Neuronal stem cell (in vitro differentiated cells): ENCODE data around the gene OSGIN1.

Experiments used
- DNase-seq: peaks from one replicate; pipeline ENCODE4 v3.0.0-alpha.2; 2013; ENCODE audit warnings: low spot score
- H2AFZ ChIP-seq: one replicate; pipeline ENCODE4 v1.6.1; 2013; ENCODE audit warnings: mild to moderate bottlenecking, low read length, inconsistent platforms
- H2AK5ac ChIP-seq: 2 replicates; pipeline ENCODE4 v1.6.1; 2013; ENCODE audit warnings: low read depth, mild to moderate bottlenecking, inconsistent platforms, low read length, moderate library complexity, mixed read lengths
- H2BK120ac ChIP-seq: 2 replicates; pipeline ENCODE4 v1.6.1; 2013; ENCODE audit warnings: low read depth, mild to moderate bottlenecking, inconsistent platforms, low read length, moderate library complexity, mixed read lengths
- H2BK12ac ChIP-seq: one replicate; pipeline ENCODE4 v1.6.1; 2013; ENCODE audit warnings: low read length, inconsistent platforms
- H2BK15ac ChIP-seq: 2 replicates; pipeline ENCODE4 v1.6.1; 2013; ENCODE audit warnings: mild to moderate bottlenecking, low read length, inconsistent platforms, mixed read lengths
- H2BK5ac ChIP-seq: one replicate; pipeline ENCODE4 v1.6.1; 2013; ENCODE audit warnings: inconsistent platforms, mild to moderate bottlenecking, low read length, moderate library complexity
- H3K14ac ChIP-seq: one replicate; pipeline ENCODE4 v1.6.1; 2013; ENCODE audit warnings: low read length, inconsistent platforms
- H3K18ac ChIP-seq: 2 replicates; pipeline ENCODE4 v1.6.1; 2013; ENCODE audit warnings: low read length, inconsistent platforms
- H3K23ac ChIP-seq: 2 replicates; pipeline ENCODE4 v1.6.1; 2013; ENCODE audit warnings: low read depth, mild to moderate bottlenecking, mixed read lengths, low read length, inconsistent platforms; ENCODE audit not compliant: poor library complexity
- H3K27ac ChIP-seq: replicated peaks from 3 replicates; pipeline ENCODE4 v1.5.1; 2013; ENCODE audit warnings: low read length, inconsistent platforms
- H3K27me3 ChIP-seq, 3 experiments: 2 replicates each; pipeline ENCODE4 v1.6.1; 2013; ENCODE audit warnings: low read length in 3 of 3, mild to moderate bottlenecking in 2 of 3, inconsistent platforms in 1 of 3, low read depth in 1 of 3, mixed read lengths in 1 of 3, moderate library complexity in 1 of 3; ENCODE audit not compliant: control insufficient read depth in 3 of 3, insufficient read depth in 3 of 3
- H3K36me3 ChIP-seq, 2 donors: replicated peaks in 1 of 2; 2 replicates each; pipeline ENCODE4 v1.6.1; 2013; ENCODE audit warnings: low read length in 2 of 2; ENCODE audit not compliant: control insufficient read depth in 2 of 2, insufficient read depth in 2 of 2
- H3K4ac ChIP-seq: 2 replicates; pipeline ENCODE4 v1.6.1; 2013; ENCODE audit warnings: inconsistent platforms, mild to moderate bottlenecking, low read length, moderate library complexity
- H3K4me1 ChIP-seq, 2 donors: 1 replicate in 1 of 2; 2 replicates in 1 of 2; pipeline ENCODE4 v1.6.1; 2013; ENCODE audit warnings: low read length in 2 of 2, low read depth in 1 of 2; ENCODE audit not compliant: control insufficient read depth in 2 of 2, insufficient read depth in 1 of 2
- H3K4me2 ChIP-seq: one replicate; pipeline ENCODE4 v1.6.1; 2013; ENCODE audit warnings: mild to moderate bottlenecking, low read length, inconsistent platforms; ENCODE audit not compliant: insufficient read depth, poor library complexity, severe bottlenecking
- H3K4me3 ChIP-seq, 2 donors: 2 replicates each; pipeline ENCODE4 v1.5.1; 2013; ENCODE audit warnings: low read length in 2 of 2, mild to moderate bottlenecking in 2 of 2, inconsistent platforms in 1 of 2, moderate library complexity in 1 of 2
- H3K79me1 ChIP-seq: one replicate; pipeline ENCODE4 v1.6.1; 2013; ENCODE audit warnings: low read depth, mild to moderate bottlenecking, inconsistent platforms, low read length, moderate library complexity
- H3K9ac ChIP-seq: one replicate; pipeline ENCODE4 v1.6.1; 2013; ENCODE audit warnings: mild to moderate bottlenecking, low read depth, low read length, inconsistent platforms; ENCODE audit not compliant: poor library complexity
- H3K9me3 ChIP-seq, 2 donors: replicated peaks in 1 of 2; 2 replicates each; pipeline versions ENCODE3 to v1.6.1; 2013; ENCODE audit warnings: low read length in 2 of 2, mild to moderate bottlenecking in 2 of 2, inconsistent platforms in 1 of 2, low read depth in 1 of 2, mixed read lengths in 1 of 2, moderate library complexity in 1 of 2; ENCODE audit not compliant: control insufficient read depth in 2 of 2, insufficient read depth in 1 of 2
- H4K8ac ChIP-seq: one replicate; pipeline ENCODE4 v1.6.1; 2013; ENCODE audit warnings: low read depth, mild to moderate bottlenecking, inconsistent platforms, low read length, moderate library complexity
- H4K91ac ChIP-seq: one replicate; pipeline ENCODE4 v1.6.1; 2013; ENCODE audit warnings: low read length, low read depth, mild to moderate bottlenecking, inconsistent platforms; ENCODE audit not compliant: poor library complexity
- WGBS, 2 donors: extraction: QIAGEN DNeasy Blood & Tissue Kit; methylation state at CpG; one replicate each; pipeline ENCODE4 v1.1.7; 2013; ENCODE audit warnings: missing lambda C conversion rate in 2 of 2, mixed read lengths in 1 of 2; ENCODE audit not compliant: insufficient read length in 2 of 2, insufficient replicate concordance in 1 of 2; ENCODE audit errors: extremely low coverage in 2 of 2; 5-methylcytosine and 5-hydroxymethylcytosine counted together

Gene OSGIN1

DNA sequence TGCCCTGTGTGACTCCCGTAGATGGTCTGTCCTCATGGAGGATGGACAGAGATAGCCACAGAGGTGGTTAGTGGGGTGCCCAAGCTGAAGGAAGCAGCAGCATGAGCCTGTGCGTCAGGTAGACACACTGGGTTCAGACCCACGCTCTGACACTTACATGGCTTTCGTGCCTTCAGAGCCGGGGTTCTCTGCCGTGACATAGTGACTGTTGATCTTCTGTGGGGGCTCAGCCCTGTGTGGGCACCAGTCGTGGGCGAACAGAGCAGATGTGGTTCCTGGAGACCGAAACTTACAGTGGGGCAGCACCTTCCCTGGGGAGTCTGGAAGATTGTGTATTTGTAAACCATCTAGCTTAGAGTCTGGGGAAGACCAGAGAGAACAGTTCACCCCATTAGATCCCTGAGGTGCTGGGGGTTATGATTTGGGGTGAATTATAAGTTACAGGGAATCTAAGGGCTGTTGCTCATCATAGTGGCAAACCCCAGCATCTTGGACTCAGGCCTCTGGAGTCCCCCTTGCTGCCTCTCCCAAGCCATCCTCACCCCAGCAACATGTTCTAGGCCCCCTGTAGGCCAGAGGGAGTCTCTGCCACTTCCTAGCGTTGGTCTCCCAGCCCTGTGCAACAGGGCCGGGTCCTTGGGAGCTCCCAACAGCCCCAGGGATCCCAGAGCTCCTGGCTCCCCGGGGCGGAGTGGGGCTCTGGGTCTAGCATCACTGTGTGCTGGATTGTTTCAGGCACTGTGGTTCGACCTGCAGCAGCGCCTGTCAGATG, 43.6 kb downstream of the OSGIN1 start:
- Histone ChIP-seq H2AK5ac (peak overlapping the region; percentile 53), H3K4me1 (peaks cover 26 to 47% of the 10 kb centered on the region in 2 donors), H2BK12ac (peak overlapping the region; percentile 96), H3K36me3 (peaks cover 0 to 15% of the 10 kb centered on the region in 2 donors), H3K27ac (no peak overlapping the region), H2AFZ (no peak overlapping the region), H2BK120ac (no peak overlapping the region), H3K4me2 (no peak overlapping the region), H2BK15ac (peak overlapping the region; percentile 86), H3K18ac (peak overlapping the region; percentile 62), H3K4ac (no peak overlapping the region), H3K23ac (peak overlapping the region; percentile 52), H3K9ac (no peak overlapping the region), H3K4me3 (no peak overlapping the region), H4K91ac (no peak overlapping the region), H3K79me1 (peaks cover 6% of the 10 kb centered on the region), H3K9me3 (no peaks in the 10 kb centered on the region), H3K27me3 (no peaks in the 10 kb centered on the region), H3K14ac (no peak overlapping the region), H2BK5ac (peak overlapping the region; percentile 15), H4K8ac (no peak overlapping the region)
- no CpG with 5 or more reads among the region's 15 CpGs for WGBS, 2 donors
- DNase-seq, result no peak

DNA sequence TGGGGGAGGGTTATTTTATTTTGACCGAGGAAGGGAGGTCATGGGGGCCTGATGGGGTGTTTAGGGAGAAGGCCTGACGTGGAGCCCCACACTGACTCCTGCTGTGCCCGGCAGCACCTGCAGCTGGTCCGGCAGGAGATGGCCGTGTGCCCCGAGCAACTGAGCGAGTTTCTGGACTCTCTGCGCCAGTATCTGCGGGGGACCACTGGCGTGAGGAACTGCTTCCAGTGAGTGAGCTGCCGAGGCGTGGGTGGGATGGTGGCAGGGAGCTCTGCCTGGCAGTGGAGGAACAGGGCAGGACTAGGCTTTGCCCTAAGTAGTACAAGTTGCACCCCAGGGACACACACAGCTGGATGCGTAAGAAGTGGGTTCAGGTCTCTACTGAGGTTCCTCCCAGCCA, 45.1 kb downstream of the OSGIN1 start:
- no peak overlapping the region for H3K4ac ChIP-seq
- H3K27ac ChIP-seq, result no peak overlapping the region
- H2BK15ac ChIP-seq, result no peak overlapping the region
- H4K8ac ChIP-seq, result no peak overlapping the region
- H2BK5ac ChIP-seq, result no peak overlapping the region
- H3K9ac ChIP-seq, result no peak overlapping the region
- H2BK120ac ChIP-seq, result no peak overlapping the region
- no peak overlapping the region for H2AFZ ChIP-seq
- H3K9me3 ChIP-seq, result no peaks in the 10 kb centered on the region
- H3K14ac ChIP-seq, result no peak overlapping the region
- H2AK5ac ChIP-seq, result peak overlapping the region; percentile 91
- H2BK12ac ChIP-seq, result no peak overlapping the region
- H3K18ac ChIP-seq, result peak overlapping the region; percentile 63
- no peaks in the 10 kb centered on the region for H3K27me3 ChIP-seq
- no peak overlapping the region for H3K4me3 ChIP-seq
- H3K36me3 ChIP-seq, result peaks cover 0 to 16% of the 10 kb centered on the region in 2 donors
- peaks cover 6% of the 10 kb centered on the region for H3K79me1 ChIP-seq
- H3K4me2 ChIP-seq, result no peak overlapping the region
- H3K23ac ChIP-seq, result no peak overlapping the region
- H3K4me1 ChIP-seq, result peaks cover 26 to 34% of the 10 kb centered on the region in 2 donors
- no peak overlapping the region for H4K91ac ChIP-seq
- no peak for DNase-seq
- WGBS, 2 donors, result no CpG with 5 or more reads among the region's 13 CpGs

DNA sequence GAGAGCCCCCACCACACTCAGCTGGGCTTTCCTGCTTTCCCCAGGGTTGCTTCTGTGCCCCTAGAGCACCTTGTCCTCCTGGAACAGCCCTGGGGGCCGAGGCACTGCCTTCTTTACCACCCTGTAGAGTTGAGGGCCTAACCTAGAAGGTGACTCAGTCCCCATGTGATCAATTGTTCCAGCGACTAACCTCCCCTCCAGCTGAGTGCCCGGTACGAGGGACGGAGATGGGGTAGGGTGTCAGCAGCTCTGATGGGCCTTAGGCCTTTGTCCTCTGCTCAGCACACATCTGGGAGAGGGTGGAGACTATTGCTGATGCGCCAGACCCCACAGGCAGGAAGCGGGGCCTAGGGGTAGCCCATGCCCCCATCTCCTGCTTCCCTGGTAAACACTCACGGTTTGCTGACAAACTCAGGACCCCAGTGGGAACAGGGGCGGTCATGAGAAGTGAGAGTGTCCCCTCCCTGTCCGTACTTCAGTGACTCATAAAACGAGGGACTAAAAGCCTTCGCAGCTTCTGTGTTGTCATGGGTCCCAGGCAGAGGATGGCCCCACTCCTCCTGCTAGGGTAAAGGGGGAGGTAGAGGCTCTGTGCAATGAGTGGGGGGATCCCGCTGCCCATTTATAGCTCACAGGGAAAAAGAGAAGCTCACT, 48.1 kb downstream of the OSGIN1 start:
- no peak for DNase-seq
- peak overlapping the region; percentile 93 for H3K18ac ChIP-seq

DNA sequence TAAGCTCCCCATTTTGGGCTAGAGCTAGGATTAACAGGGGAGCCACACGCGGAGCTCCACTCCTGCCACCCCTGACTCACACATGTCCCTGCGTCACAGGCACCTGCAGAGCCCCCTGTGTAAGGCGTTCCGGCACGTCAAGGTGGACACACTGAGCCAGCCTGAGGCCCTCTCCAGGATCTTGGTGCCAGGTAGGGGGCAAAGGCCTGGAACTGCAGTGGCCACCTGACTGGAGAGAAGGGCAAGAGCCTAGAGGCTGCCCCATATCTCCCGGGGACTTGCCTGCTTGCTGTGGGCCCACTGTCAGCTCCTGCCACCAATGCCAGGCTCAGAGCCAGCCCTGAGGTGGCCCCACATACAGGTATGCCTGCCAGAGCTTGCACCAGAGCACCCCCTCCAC, 48.7 kb downstream of the OSGIN1 start:
- Histone ChIP-seq H3K18ac (peak overlapping the region; percentile 84), H3K36me3 (peaks cover 0 to 11% of the 10 kb centered on the region in 2 donors), H3K4me1 (peaks cover 8% of the 10 kb centered on the region in 2 donors), H2BK120ac (no peak overlapping the region), H3K4ac (no peak overlapping the region), H2BK5ac (peak overlapping the region; percentile 72), H3K4me2 (no peak overlapping the region), H3K9me3 (no peaks in the 10 kb centered on the region), H4K91ac (no peak overlapping the region), H3K4me3 (no peak overlapping the region), H3K27me3 (no peaks in the 10 kb centered on the region), H2AFZ (no peak overlapping the region), H3K27ac (no peak overlapping the region), H2BK12ac (no peak overlapping the region), H2BK15ac (no peak overlapping the region), H3K23ac (peak overlapping the region; percentile 34), H3K79me1 (peaks cover 3% of the 10 kb centered on the region), H4K8ac (no peak overlapping the region), H2AK5ac (peak overlapping the region; percentile 16), H3K9ac (no peak overlapping the region), H3K14ac (no peak overlapping the region)
- WGBS, 2 donors, result no CpG with 5 or more reads among the region's 7 CpGs
- no peak for DNase-seq

More for the DNA sequence above, 48.1 kb downstream of the OSGIN1 start:
- Histone ChIP-seq H3K9me3 (no peaks in the 10 kb centered on the region), H3K27ac (no peak overlapping the region), H3K23ac (no peak overlapping the region), H3K4ac (no peak overlapping the region), H4K91ac (no peak overlapping the region), H2BK120ac (peak overlapping the region; percentile 25), H3K4me1 (peaks cover 10 to 13% of the 10 kb centered on the region in 2 donors), H3K36me3 (peaks cover 0 to 11% of the 10 kb centered on the region in 2 donors), H2AK5ac (peak overlapping the region; percentile 78), H3K9ac (no peak overlapping the region), H3K14ac (no peak overlapping the region), H3K79me1 (peaks cover 6% of the 10 kb centered on the region), H4K8ac (no peak overlapping the region), H2BK5ac (no peak overlapping the region), H2BK12ac (peak overlapping the region; percentile 44), H3K4me2 (no peak overlapping the region), H3K27me3 (no peaks in the 10 kb centered on the region), H2BK15ac (no peak overlapping the region), H2AFZ (no peak overlapping the region), H3K4me3 (no peak overlapping the region)
- no CpG with 5 or more reads among the region's 13 CpGs for WGBS, 2 donors
